Hematopoietic multipotent progenitor cell treated with erythropoietin and hydrocortisone succinate and interleukin-3 and kit ligand, for 17 days (in vitro differentiated cells): ENCODE measurements around the gene ANKRD33B.
"Not testable (repeated sequence)": the region's sequence is repeated elsewhere in the genome, so short reads cannot be mapped to it uniquely, and the experiment has no call there.

Experiments
- DNase-seq: peaks from one replicate; pipeline ENCODE4 v3.0.0-alpha.2; 2015; ENCODE audit warnings: low spot score

ANKRD33B gene

GRCh38 chr5:10621832-10622231 lies 58.0 kb downstream of the ANKRD33B start:
- no peak for DNase-seq

- DNase-seq, result no peak
These were observed 58.9 kb downstream of the ANKRD33B start for GRCh38 chr5:10622810-10623209.

GRCh38 chr5:10623305-10623910 lies 59.5 kb downstream of the ANKRD33B start:
- no peak for DNase-seq

GRCh38 chr5:10624206-10624605 lies 60.3 kb downstream of the ANKRD33B start:
- no peak for DNase-seq

GRCh38 chr5:10624679-10625078 lies 60.8 kb downstream of the ANKRD33B start:
- no peak for DNase-seq

- no peak for DNase-seq
These were observed 62.0 kb downstream of the ANKRD33B start for GRCh38 chr5:10625700-10626472.

- DNase-seq, result no peak
These were observed 62.7 kb downstream of the ANKRD33B start for GRCh38 chr5:10626473-10627013.

- no peak for DNase-seq
These were observed 63.4 kb downstream of the ANKRD33B start for GRCh38 chr5:10627160-10627701.

- no peak for DNase-seq
These were observed 64.7 kb downstream of the ANKRD33B start for GRCh38 chr5:10628601-10629000.

- DNase-seq, result no peak
These were observed 65.8 kb downstream of the ANKRD33B start for GRCh38 chr5:10629682-10630081.

GRCh38 chr5:10630126-10630525 lies 66.3 kb downstream of the ANKRD33B start:
- no peak for DNase-seq

- not testable (repeated sequence) for DNase-seq
These were observed 66.9 kb downstream of the ANKRD33B start for GRCh38 chr5:10630744-10631143.

- DNase-seq, result no peak
These were observed 67.6 kb downstream of the ANKRD33B start for GRCh38 chr5:10631316-10631996.

GRCh38 chr5:10632110-10632761 lies 68.4 kb downstream of the ANKRD33B start:
- no peak for DNase-seq

- no peak for DNase-seq
These were observed 69.6 kb downstream of the ANKRD33B start for GRCh38 chr5:10633271-10634049.

GRCh38 chr5:10634050-10634449 lies 70.2 kb downstream of the ANKRD33B start:
- no peak for DNase-seq

- no peak for DNase-seq
These were observed 70.7 kb downstream of the ANKRD33B start for GRCh38 chr5:10634562-10634961.

- no peak for DNase-seq
These were observed 71.5 kb downstream of the ANKRD33B start for GRCh38 chr5:10635257-10635866.

GRCh38 chr5:10635867-10636350 lies 72.0 kb downstream of the ANKRD33B start:
- no peak for DNase-seq

GRCh38 chr5:10636363-10637142 lies 72.7 kb downstream of the ANKRD33B start:
- DNase-seq, result no peak
